ENCODE data around the gene UBE2D4.
"Not testable (repeated sequence)": the region's sequence is repeated elsewhere in the genome, so short reads cannot be mapped to it uniquely, and the experiment has no call there.

DNA sequence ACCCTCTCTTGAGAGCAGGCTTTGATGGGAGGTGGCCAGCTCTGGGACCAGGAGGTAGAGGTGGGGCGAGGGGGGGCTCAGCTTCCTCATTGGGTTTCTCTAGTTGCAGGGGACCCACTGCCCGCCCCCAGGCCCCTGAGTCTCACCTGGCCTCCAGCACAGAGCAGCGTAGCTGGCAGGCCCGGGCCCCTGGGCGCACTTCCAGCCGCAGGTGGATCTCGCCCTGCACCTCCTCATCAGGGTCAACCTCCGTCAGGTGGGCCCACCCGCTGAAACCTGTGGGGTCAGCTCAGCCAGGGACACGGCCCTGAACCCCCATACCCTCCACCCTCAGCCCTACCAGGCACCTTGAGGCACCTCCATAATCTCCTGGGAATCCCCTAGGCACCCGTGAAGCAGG, 43.4 kb downstream of the UBE2D4 start:
- not testable (repeated sequence) for TF ChIP-seq ZNF274 (IDR thresholded peaks at IDR 0.05; ENCODE audit: low read depth, low read length); YY1 (IDR thresholded peaks at IDR 0.05; ENCODE audit: insufficient read depth, insufficient read length); SUZ12 (IDR thresholded peaks at IDR 0.05; ENCODE audit: extremely low read depth, insufficient read depth, insufficient read length)

Measured in NT2/D1 (cell line).